ENCODE measurements around the gene IFIH1. TPM values are rescaled to one million over a fixed set of nuclear protein-coding genes. Genes with fewer than 3 reads are reported as not detected.

IFIH1 gene
- 10 to 100 TPM; 12.3 to 47.9 (median 41.2) TPM for polyA plus RNA-seq (ENCODE audit: low read depth in 6 of 6)

- peak within 1 kb of the TSS; percentile 99 to 100 (median 100) for H3K27ac Mint-ChIP-seq
- ATAC-seq (ENCODE audit: low read depth in 2 of 2) (peak; percentile 92 to 94), DNase-seq (peak; percentile 93)
- H3K27me3 Mint-ChIP-seq, result no peaks in the 10 kb centered on the region
- H3K4me3 Mint-ChIP-seq, result peak within 1 kb of the TSS; percentile 90 to 100 (median 98)
- H3K36me3 Mint-ChIP-seq, result peaks cover 0 to 9% of the 10 kb centered on the region in 2 donors
- peaks cover 43 to 64% (median 63%) of the 10 kb centered on the region in 3 donors for H3K4me1 Mint-ChIP-seq
- no peaks in the 10 kb centered on the region for H3K9me3 Mint-ChIP-seq
These were observed at the start of gene IFIH1 for GRCh38 chr2:162318328-162319180. TSS of gene IFIH1 (minus strand) at chr2:162318684. CDS start at chr2:162318307, 377 bp downstream.

DNA sequence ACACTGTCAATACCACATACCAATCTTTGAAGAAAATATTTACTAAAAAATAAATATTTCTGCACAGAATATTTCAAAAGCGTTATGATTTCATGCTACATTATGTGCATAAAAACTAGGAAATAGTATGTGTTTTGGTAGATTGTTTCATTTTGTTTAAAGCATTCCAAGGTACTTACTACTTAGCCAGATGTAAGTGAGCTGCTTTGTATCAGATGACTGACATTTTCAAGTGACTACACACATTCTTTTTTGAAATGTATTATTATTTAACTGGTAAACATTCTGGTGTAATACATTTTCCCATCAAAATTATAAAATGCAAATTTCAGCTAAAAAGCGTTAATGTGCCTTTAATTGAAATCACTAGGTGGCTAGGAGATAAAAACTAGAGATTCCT, 46.9 kb upstream of the IFIH1 start:
- no peak for DNase-seq
- no peak overlapping the region for H3K4me3 Mint-ChIP-seq
- H3K27me3 Mint-ChIP-seq, result no peaks in the 10 kb centered on the region
- H3K36me3 Mint-ChIP-seq, result no peaks in the 10 kb centered on the region
- no peaks in the 10 kb centered on the region for H3K4me1 Mint-ChIP-seq
- ATAC-seq (ENCODE audit: low read depth in 2 of 2), result no peak
- H3K9me3 Mint-ChIP-seq, result no peaks in the 10 kb centered on the region
- H3K27ac Mint-ChIP-seq, result no peak overlapping the region

- peak overlapping the region in 5 of 6 donors; percentile 80 to 94 (median 91) for H3K27ac Mint-ChIP-seq
- peak overlapping the region; percentile 90 to 99 (median 96) for H3K4me3 Mint-ChIP-seq
- no peaks in the 10 kb centered on the region for H3K27me3 Mint-ChIP-seq
- ATAC-seq (ENCODE audit: low read depth in 2 of 2) (peak; percentile 33 to 37), DNase-seq (no peak)
- H3K36me3 Mint-ChIP-seq, result no peaks in the 10 kb centered on the region
- H3K4me1 Mint-ChIP-seq, result peaks cover 10 to 26% (median 14%) of the 10 kb centered on the region in 3 donors
- no peaks in the 10 kb centered on the region for H3K9me3 Mint-ChIP-seq
These were observed 26.1 kb upstream of the IFIH1 start for GRCh38 chr2:162344617-162344950.

GRCh38 chr2:162343824-162344616, 25.5 kb upstream of the IFIH1 start, which contains the start of gene GCA:
TSS of gene GCA (plus strand) at chr2:162344132. CDS start at chr2:162344249, 117 bp downstream.
- peak within 1 kb of the TSS; percentile 90 to 99 (median 96) for H3K4me3 Mint-ChIP-seq
- peaks cover 5 to 24% (median 14%) of the 10 kb centered on the region in 3 donors for H3K4me1 Mint-ChIP-seq
- peak within 1 kb of the TSS; percentile 80 to 94 (median 87) for H3K27ac Mint-ChIP-seq
- no peaks in the 10 kb centered on the region for H3K27me3 Mint-ChIP-seq
- peak; percentile 92 to 94 for ATAC-seq (ENCODE audit: low read depth in 2 of 2)
- no peaks in the 10 kb centered on the region for H3K9me3 Mint-ChIP-seq
- DNase-seq, result peak; percentile 98
- no peaks in the 10 kb centered on the region for H3K36me3 Mint-ChIP-seq

- H3K4me3 Mint-ChIP-seq, result peak overlapping the region; percentile 90 to 99 (median 96)
These were observed 25.0 kb upstream of the IFIH1 start for GRCh38 chr2:162343492-162343823.

DNA sequence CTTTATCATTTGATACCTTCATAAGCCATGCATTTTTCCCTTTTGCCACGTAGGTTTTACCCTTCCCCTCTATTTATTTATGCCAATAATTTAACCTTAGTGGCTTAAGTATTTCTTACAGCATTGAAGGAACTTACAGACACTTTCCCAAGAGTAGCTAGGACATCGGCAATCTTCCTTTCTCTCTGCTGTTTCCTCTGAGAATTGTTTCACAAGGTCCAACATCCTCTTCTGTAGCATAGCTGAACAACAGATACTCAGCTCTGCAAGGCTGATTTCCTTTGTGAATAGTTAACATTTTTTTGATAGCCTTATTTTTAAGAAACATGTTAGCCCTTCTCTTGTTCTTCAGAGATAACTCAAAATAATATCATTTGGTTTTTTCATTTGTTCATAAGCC, 24.4 kb upstream of the IFIH1 start:
- Mint-ChIP-seq H3K27ac (no peak overlapping the region), H3K9me3 (no peaks in the 10 kb centered on the region), H3K36me3 (no peaks in the 10 kb centered on the region), H3K4me3 (peak overlapping the region in 3 of 8 donors; percentile 90 to 99 (median 92)), H3K27me3 (no peaks in the 10 kb centered on the region), H3K4me1 (peaks cover 5 to 24% (median 14%) of the 10 kb centered on the region in 3 donors)
- DNase-seq (no peak), ATAC-seq (ENCODE audit: low read depth in 2 of 2) (no peak)

More at GRCh38 chr2:162343492-162343823, 25.0 kb upstream of the IFIH1 start:
- Mint-ChIP-seq H3K36me3 (no peaks in the 10 kb centered on the region), H3K27me3 (no peaks in the 10 kb centered on the region), H3K4me1 (peaks cover 5 to 24% (median 14%) of the 10 kb centered on the region in 3 donors), H3K27ac (peak overlapping the region in 4 of 6 donors; percentile 83 to 94 (median 90)), H3K9me3 (no peaks in the 10 kb centered on the region)
- no peak for ATAC-seq (ENCODE audit: low read depth in 2 of 2)
- no peak for DNase-seq

GRCh38 chr2:162342321-162342720, 23.8 kb upstream of the IFIH1 start:
- ATAC-seq (ENCODE audit: low read depth in 2 of 2) (no peak), DNase-seq (no peak)
- no peaks in the 10 kb centered on the region for H3K9me3 Mint-ChIP-seq
- no peak overlapping the region for H3K27ac Mint-ChIP-seq
- no peaks in the 10 kb centered on the region for H3K27me3 Mint-ChIP-seq
- H3K4me3 Mint-ChIP-seq, result peak overlapping the region in 1 of 8 donors; percentile 58
- no peaks in the 10 kb centered on the region for H3K36me3 Mint-ChIP-seq
- H3K4me1 Mint-ChIP-seq, result peaks cover 5 to 24% (median 14%) of the 10 kb centered on the region in 3 donors

DNA sequence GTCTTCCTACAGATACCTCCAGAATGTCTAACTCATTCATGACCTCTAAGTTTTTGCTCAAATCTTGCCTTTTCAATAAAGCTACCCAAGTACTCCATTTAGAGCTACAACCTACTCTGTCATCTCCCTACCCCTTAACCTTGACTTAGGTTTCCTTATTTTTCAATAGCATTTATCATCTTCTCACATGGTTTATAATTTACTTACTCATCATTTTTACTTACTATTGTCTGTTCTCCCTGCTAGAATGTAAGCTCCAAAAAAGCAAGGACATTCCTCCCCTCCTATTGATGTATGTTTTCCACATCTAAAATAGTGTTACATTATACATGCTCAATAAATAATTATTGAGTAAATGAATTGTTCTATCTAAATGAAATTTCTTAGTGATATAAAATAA, 22.3 kb upstream of the IFIH1 start:
- H3K27me3 Mint-ChIP-seq, result no peaks in the 10 kb centered on the region
- no peak overlapping the region for H3K27ac Mint-ChIP-seq
- H3K4me3 Mint-ChIP-seq, result no peak overlapping the region
- peaks cover 5 to 18% (median 10%) of the 10 kb centered on the region in 3 donors for H3K4me1 Mint-ChIP-seq
- DNase-seq, result no peak
- H3K9me3 Mint-ChIP-seq, result no peaks in the 10 kb centered on the region
- ATAC-seq (ENCODE audit: low read depth in 2 of 2), result no peak
- H3K36me3 Mint-ChIP-seq, result no peaks in the 10 kb centered on the region

- DNase-seq (no peak), ATAC-seq (ENCODE audit: low read depth in 2 of 2) (no peak)
- H3K4me1 Mint-ChIP-seq, result no peaks in the 10 kb centered on the region
- H3K36me3 Mint-ChIP-seq, result no peaks in the 10 kb centered on the region
- H3K4me3 Mint-ChIP-seq, result no peak overlapping the region
- peak overlapping the region in 1 of 6 donors; percentile 43 for H3K27ac Mint-ChIP-seq
- no peaks in the 10 kb centered on the region for H3K9me3 Mint-ChIP-seq
- H3K27me3 Mint-ChIP-seq, result no peaks in the 10 kb centered on the region
These were observed 19.4 kb upstream of the IFIH1 start for GRCh38 chr2:162337868-162338267.

DNA sequence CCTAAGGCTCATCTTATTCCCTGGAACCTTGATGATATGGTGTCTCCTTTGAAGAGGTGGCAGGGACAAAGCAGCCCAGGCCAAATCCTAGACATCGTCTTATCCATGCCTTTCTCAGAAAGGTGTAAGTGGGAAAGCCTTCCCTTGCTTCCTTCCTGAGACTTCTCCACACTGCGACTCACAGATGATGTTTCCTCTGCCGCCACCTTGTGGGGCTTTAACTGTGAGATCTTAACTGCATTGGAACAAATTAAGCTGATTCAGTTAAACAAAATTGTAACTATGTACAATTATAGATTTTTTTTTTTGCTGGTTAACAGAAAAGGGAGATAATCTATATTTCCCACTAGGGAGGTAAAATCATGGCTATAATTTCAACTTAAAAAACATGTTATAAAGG, 15.5 kb upstream of the IFIH1 start:
- no peak for DNase-seq
- peak; percentile 49 to 63 for ATAC-seq (ENCODE audit: low read depth in 2 of 2)
- Mint-ChIP-seq H3K4me1 (peaks cover 1 to 4% (median 2%) of the 10 kb centered on the region in 3 donors), H3K4me3 (no peak overlapping the region), H3K27me3 (no peaks in the 10 kb centered on the region), H3K36me3 (no peaks in the 10 kb centered on the region), H3K27ac (peak overlapping the region in 1 of 6 donors; percentile 20), H3K9me3 (no peaks in the 10 kb centered on the region)

- Mint-ChIP-seq H3K27me3 (no peaks in the 10 kb centered on the region), H3K36me3 (no peaks in the 10 kb centered on the region), H3K27ac (no peak overlapping the region)
These were observed 12.4 kb upstream of the IFIH1 start for GRCh38 chr2:162330881-162331280.

DNA sequence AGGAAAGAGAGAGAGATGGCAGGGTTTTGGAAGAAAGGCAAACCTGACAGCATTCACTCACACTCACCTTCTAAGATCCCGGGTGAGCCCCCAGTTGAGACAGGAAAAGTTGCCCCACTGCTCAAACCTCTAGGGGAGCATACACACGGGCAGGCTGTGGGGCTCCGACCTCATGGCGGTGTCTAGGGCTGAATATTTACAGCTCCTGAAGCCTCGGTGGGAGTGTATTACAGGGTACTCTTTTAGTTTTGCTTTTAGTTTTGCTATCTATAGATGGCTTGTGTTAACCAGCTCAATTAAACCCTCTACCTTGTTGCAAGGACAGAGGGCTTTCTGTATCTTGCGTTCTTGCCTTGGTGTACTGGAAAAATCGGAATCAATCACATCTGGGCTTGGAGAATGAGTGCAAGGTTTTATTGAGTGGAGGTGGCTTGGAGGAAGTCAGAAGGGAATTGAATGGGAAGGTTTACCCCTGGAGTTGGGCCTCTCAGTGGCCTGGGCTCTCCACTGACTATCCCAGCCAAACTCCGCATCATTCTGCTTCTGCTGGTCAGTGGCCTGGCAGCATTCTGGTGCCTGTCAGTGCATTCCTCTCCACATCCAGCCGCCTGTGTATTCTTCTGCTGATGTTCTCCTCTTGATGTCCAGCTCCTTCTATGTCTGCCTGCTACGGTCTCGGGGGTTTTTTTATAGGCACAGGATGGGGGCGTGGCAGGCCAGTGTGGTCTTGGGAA, 10.1 kb upstream of the IFIH1 start:
- Mint-ChIP-seq H3K4me3 (peak overlapping the region; percentile 33 to 83 (median 64)), H3K27me3 (no peaks in the 10 kb centered on the region), H3K4me1 (peaks cover 7 to 20% (median 18%) of the 10 kb centered on the region in 3 donors), H3K9me3 (peaks cover 0 to 2% (median 0%) of the 10 kb centered on the region in 7 donors), H3K36me3 (no peaks in the 10 kb centered on the region), H3K27ac (peak overlapping the region in 5 of 6 donors; percentile 7 to 88 (median 58))
- DNase-seq (no peak), ATAC-seq (ENCODE audit: low read depth in 2 of 2) (peak; percentile 81 to 91)

More at GRCh38 chr2:162330881-162331280, 12.4 kb upstream of the IFIH1 start:
- no peak for ATAC-seq (ENCODE audit: low read depth in 2 of 2)
- DNase-seq, result no peak
- Mint-ChIP-seq H3K9me3 (peaks cover 0 to 2% (median 0%) of the 10 kb centered on the region in 7 donors), H3K4me1 (peaks cover 7 to 20% (median 12%) of the 10 kb centered on the region in 3 donors), H3K4me3 (no peak overlapping the region)

DNA sequence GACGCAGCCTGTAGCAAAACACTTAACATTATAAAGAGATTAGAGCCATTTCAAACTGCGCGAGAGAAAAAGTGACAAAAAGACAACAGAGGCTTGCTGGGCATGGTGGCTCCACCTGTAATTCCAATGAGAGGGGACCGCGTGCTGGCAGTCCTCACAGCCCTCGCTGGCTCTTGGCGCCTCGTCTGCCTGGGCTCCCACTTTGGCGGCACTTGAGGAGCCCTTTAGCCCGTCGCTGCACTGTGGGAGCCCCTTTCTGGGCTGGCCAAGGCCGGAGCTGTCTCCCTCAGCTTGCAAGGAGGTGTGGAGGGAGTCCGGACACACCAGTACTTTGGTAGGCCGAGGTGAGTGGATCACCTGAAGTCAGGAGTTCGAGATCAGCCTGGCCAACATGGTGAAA, 9.3 kb upstream of the IFIH1 start:
- DNase-seq, result no peak
- Mint-ChIP-seq H3K27me3 (no peaks in the 10 kb centered on the region), H3K27ac (peak overlapping the region in 4 of 6 donors; percentile 7 to 88 (median 55)), H3K4me3 (peak overlapping the region in 5 of 8 donors; percentile 47 to 68 (median 48)), H3K9me3 (peaks cover 0 to 2% (median 0%) of the 10 kb centered on the region in 7 donors), H3K36me3 (no peaks in the 10 kb centered on the region), H3K4me1 (peaks cover 7 to 20% (median 18%) of the 10 kb centered on the region in 3 donors)
- no peak for ATAC-seq (ENCODE audit: low read depth in 2 of 2)

All from naive B cell (primary cell).